Type B pancreatic cell (in vitro differentiated cells): ENCODE measurements around the gene SLC22A23. TPM values are rescaled to one million over a fixed set of nuclear protein-coding genes. Genes with fewer than 3 reads are reported as not detected.

Experiments used
- DNase-seq: peaks from one replicate; pipeline ENCODE4 v3.0.0; 2021; ENCODE audit warnings: mixed read lengths; ENCODE audit not compliant: unreplicated experiment; ENCODE audit errors: extremely low spot score
- H3K27ac Mint-ChIP-seq: 2 replicates; pipeline ENCODE4 v1.8.0; 2021; ENCODE audit warnings: mild to moderate bottlenecking, mixed read lengths
- H3K27me3 Mint-ChIP-seq: 2 replicates; pipeline ENCODE4 v1.8.0; 2021; ENCODE audit warnings: mixed read lengths
- H3K36me3 Mint-ChIP-seq: 2 replicates; pipeline ENCODE4 v1.8.0; 2021; ENCODE audit warnings: mixed read lengths
- H3K4me1 Mint-ChIP-seq: one replicate; pipeline ENCODE4 v1.8.0; 2021; ENCODE audit warnings: mixed read lengths; ENCODE audit not compliant: unreplicated experiment
- H3K4me3 Mint-ChIP-seq: 2 replicates; pipeline ENCODE4 v1.8.0; 2021; ENCODE audit warnings: mild to moderate bottlenecking, mixed read lengths
- H3K9me3 Mint-ChIP-seq: 2 replicates; pipeline ENCODE4 v1.8.0; 2021; ENCODE audit warnings: mixed read lengths
- CTCF ChIP-seq: fragments of 200-600 bp; sonication (generic); conservative IDR thresholded peaks from 2 replicates; pipeline ENCODE4 v1.5.0; 2021; ENCODE audit warnings: antibody characterized with exemption, mild to moderate bottlenecking
- total RNA-seq: library from RNA; stranded (reverse); gene quantifications from 2 replicates; pipeline ENCODE4 v1.2.1, GENCODE V29; 2021; ENCODE audit warnings: low replicate concordance

Gene SLC22A23
- total RNA-seq, 1 donor from 2014 or later = 36.6 TPM

- Mint-ChIP-seq H3K4me3 (no peak overlapping the region), H3K9me3 (no peaks in the 10 kb centered on the region), H3K4me1 (peaks cover 53% of the 10 kb centered on the region), H3K27me3 (no peaks in the 10 kb centered on the region), H3K27ac (no peak overlapping the region), H3K36me3 (peaks cover 15% of the 10 kb centered on the region)
- no peak for TF ChIP-seq CTCF
- no peak for DNase-seq
These were observed 130.5 kb downstream of the SLC22A23 start for GRCh38 chr6:3326184-3326971.

DNA sequence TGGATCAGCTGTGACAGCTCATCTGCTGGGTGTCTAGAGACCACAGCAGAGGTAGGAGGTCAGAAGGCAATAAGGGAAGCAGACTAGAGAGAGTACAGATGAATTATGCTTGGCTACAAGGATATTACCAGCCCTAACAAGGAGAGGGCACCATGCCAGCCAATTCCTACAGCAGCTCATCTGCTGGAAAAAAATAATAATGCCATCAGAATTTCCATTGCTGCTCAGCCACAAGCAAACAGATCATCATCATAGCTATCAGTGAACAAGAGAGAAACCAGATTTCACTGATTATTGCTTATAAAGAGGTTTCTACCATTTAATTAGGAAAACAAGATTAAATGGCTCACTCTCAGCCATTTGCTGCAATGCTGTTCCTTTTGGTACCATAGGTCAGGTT is 131.6 kb downstream of the SLC22A23 start:
- Mint-ChIP-seq H3K4me1 (peaks cover 49% of the 10 kb centered on the region), H3K27me3 (no peaks in the 10 kb centered on the region), H3K9me3 (no peaks in the 10 kb centered on the region), H3K4me3 (peak overlapping the region; percentile 27), H3K36me3 (peaks cover 15% of the 10 kb centered on the region), H3K27ac (peak overlapping the region; percentile 12)
- no peak for DNase-seq
- no peak for TF ChIP-seq CTCF

GRCh38 chr6:3324262-3324942 is 132.4 kb downstream of the SLC22A23 start:
- Mint-ChIP-seq H3K27ac (peak overlapping the region; percentile 12), H3K36me3 (peaks cover 15% of the 10 kb centered on the region)
- no peak for DNase-seq

DNA sequence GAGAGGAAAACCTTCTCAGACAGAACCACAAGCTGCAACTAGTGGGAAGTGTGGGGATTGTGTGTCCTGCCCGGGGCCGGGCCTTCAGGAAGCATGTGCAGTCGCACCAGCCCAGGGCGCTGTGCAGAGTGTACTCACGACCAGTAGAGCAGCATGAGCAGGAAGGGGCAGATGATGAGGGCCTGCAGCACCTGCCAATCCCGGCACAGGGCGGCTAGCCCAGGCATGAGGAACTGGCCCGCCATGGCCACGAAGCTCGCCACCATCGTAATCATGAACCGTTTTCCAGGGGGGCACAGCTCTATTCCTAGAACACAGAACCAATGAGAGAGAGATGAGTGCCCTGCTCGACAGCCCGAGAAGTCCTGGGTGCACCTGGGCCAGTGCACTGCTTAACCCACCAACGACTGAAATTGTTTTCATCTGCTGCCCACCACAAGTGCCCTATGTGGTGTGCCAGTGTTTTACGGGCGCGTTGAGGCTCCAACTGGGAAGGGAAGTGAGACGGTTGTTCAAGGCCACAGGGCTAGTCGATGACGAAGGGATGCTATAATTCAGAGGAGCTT is 133.1 kb downstream of the SLC22A23 start:
- Mint-ChIP-seq H3K4me1 (peaks cover 52% of the 10 kb centered on the region), H3K27me3 (no peaks in the 10 kb centered on the region), H3K27ac (no peak overlapping the region), H3K9me3 (no peaks in the 10 kb centered on the region), H3K36me3 (peaks cover 15% of the 10 kb centered on the region), H3K4me3 (no peak overlapping the region)
- DNase-seq = no peak
- TF ChIP-seq CTCF = no peak

More at GRCh38 chr6:3324262-3324942, 132.4 kb downstream of the SLC22A23 start:
- Mint-ChIP-seq H3K4me3 (no peak overlapping the region), H3K27me3 (no peaks in the 10 kb centered on the region), H3K9me3 (no peaks in the 10 kb centered on the region), H3K4me1 (peaks cover 50% of the 10 kb centered on the region)
- TF ChIP-seq CTCF = no peak

DNA sequence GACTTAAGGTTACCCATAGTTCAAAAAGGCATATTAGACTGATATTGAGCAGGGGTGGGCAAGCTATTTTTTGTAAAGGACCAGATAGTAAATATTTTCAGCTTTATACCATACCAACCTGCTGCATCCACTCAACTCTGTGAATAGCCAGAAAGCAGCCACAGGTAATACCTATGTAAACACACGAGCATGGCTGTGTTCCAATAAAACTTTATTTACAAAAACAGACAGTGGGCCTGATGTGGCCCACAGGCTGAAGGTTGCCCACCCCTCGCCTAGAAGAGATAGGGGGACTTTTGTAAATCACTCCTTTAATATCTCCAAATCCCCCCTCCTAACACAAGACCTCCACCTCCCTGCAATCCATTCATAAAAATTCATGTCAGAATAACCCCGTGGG is 133.7 kb downstream of the SLC22A23 start:
- Mint-ChIP-seq H3K27ac (no peak overlapping the region), H3K4me1 (peaks cover 56% of the 10 kb centered on the region), H3K27me3 (no peaks in the 10 kb centered on the region), H3K9me3 (no peaks in the 10 kb centered on the region), H3K4me3 (no peak overlapping the region), H3K36me3 (peaks cover 14% of the 10 kb centered on the region)
- no peak for TF ChIP-seq CTCF
- DNase-seq = no peak
